ENCODE data around the gene DGCR2. TPM values are rescaled to one million over a fixed set of nuclear protein-coding genes. Genes with fewer than 3 reads are reported as not detected.

The DGCR2 gene
- total and polyA plus RNA-seq, 2 of the 4 experiments (the other 2 are of a cell fraction), result 17.2 to 35.4 TPM

DNA sequence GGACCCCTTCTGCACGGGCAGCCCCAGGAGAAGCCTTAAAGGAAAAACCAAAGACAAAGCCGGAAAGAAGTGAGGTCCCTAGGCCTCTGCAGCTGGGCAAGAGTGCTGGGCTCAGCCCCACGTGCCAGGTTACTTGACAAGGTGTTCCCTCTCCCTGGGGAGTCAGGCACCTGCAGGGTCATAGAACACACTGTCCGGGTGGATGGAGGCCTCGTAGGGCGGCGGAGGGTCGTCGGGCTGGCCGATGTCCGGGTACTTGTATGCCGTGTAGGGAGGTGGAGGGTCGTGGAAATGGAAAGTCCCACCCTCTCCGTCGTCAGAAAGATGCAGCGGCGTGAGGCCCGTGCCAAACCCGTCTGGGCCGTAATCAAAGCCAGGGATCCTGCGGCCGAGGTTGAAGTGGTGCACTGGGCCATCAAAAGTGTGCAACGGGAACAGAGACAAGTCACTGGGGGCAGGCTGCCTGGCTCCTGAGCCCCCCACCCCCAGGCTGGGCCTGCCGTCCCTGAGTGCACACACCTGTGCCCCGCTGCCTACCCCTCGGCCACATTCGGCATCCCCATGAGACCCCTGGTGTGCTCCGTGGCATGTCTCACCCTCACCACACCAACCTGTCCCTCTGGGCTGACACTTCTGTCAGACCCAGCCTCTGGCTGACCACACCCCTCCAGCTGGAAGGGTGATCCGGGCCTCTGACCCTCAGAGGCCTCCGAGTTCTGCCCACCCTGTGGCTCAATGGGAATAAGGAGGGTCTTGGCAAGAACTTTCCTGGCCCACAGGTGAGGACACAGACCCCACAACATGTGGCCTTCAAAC is 81.1 kb downstream of the DGCR2 start:
- peaks cover 0 to 2% of the 10 kb centered on the region in 2 experiments; a peak in 1 of 4 replicates for H3K79me1 ChIP-seq (ENCODE audit: low read depth in 1 of 2, low read length in 2 of 2)
- no peak overlapping the region for H2AFZ ChIP-seq (replicated peaks; ENCODE audit: low read length, poor library complexity)
- 99% methylated on average over 15 of the region's 30 CpGs; no CpG with 5 or more reads in 1 of the 2 experiments for WGBS, 2 experiments (ENCODE audit: extremely low coverage in 2 of 2, insufficient read length in 1 of 2)
- no peak overlapping the region for H3K4ac ChIP-seq (ENCODE audit: low read depth, low read length)
- no peak overlapping the region for H3K56ac ChIP-seq (ENCODE audit: extremely low read depth, insufficient read depth, low read length)
- peaks cover 5% of the 10 kb centered on the region; the same call in 1 of the 2 replicates for H3K9me1 ChIP-seq (ENCODE audit: insufficient read depth, low read length)
- ChIA-PET POLR2A (ENCODE audit: unreplicated experiment) (no interaction called here), CTCF (no interaction called here)
- intact Hi-C loops (cut with micrococcal nuclease) (no loop called here), in situ Hi-C loops (cut with MboI; ENCODE audit: low sequenced_read_pairs) (no loop called here), dilution Hi-C loops (cut with HindIII; ENCODE audit: low sequenced_read_pairs, unreplicated experiment) (no loop called here)
- no peak overlapping the region for H2AK9ac ChIP-seq (replicated peaks; ENCODE audit: low read depth, low read length, poor library complexity)
- H4K20me1 ChIP-seq (ENCODE audit: insufficient read depth, low read length), result peaks cover 10% of the 10 kb centered on the region; the same call in 1 of the 2 replicates
- H3K4me3 ChIP-seq (ENCODE audit: insufficient read depth, low read depth, low read length), result no peak overlapping the region
- no peak overlapping the region for H2BK20ac ChIP-seq (ENCODE audit: low read depth, low read length)
- H3K9me3 ChIP-seq (ENCODE audit: control insufficient read depth, insufficient read depth, low read length), result no peaks in the 10 kb centered on the region
- no peak overlapping the region for H4K8ac ChIP-seq (ENCODE audit: low read depth in 2 of 2, low read length in 2 of 2)
- H4K5ac ChIP-seq (ENCODE audit: low read depth, low read length), result no peak overlapping the region
- no peak overlapping the region for H4K91ac ChIP-seq (ENCODE audit: insufficient read depth, low read depth, low read length)
- no peak overlapping the region for H3K27ac ChIP-seq (ENCODE audit: insufficient read depth, low read length)
- H3K4me2 ChIP-seq (ENCODE audit: low read depth, low read length), result no peak overlapping the region
- H3K23ac ChIP-seq (ENCODE audit: low read depth, low read length), result no peak overlapping the region
- peaks cover 58% of the 10 kb centered on the region for H3K36me3 ChIP-seq (ENCODE audit: control insufficient read depth, insufficient read depth, low read length)
- DNase-seq, result no peak
- no peak overlapping the region for H2AK5ac ChIP-seq (ENCODE audit: low read depth, low read length)
- H2BK120ac ChIP-seq (ENCODE audit: low read depth, low read length), result no peak overlapping the region
- H3K18ac ChIP-seq (ENCODE audit: low read depth, low read length), result no peak overlapping the region
- BruUV-seq (replicated peaks), result no TSS peak
- peaks cover 2% of the 10 kb centered on the region; the same call in 1 of the 2 replicates for H3K4me1 ChIP-seq (ENCODE audit: control insufficient read depth, insufficient read depth, low read length)
- no peak overlapping the region for H3K14ac ChIP-seq (replicated peaks; ENCODE audit: low read depth, low read length)
- no peak overlapping the region for H2BK15ac ChIP-seq (ENCODE audit: low read depth, low read length)
- H3K9ac ChIP-seq (ENCODE audit: low read depth, low read length), result no peak overlapping the region
- TF ChIP-seq CHD1 (IDR thresholded peaks at IDR 0.05; ENCODE audit: low read depth, low read length) (no peak), CEBPB (IDR thresholded peaks at IDR 0.05; ENCODE audit: low read depth, low read length) (no peak), RCOR1 (IDR thresholded peaks at IDR 0.05; ENCODE audit: insufficient replicate concordance, low read length) (no peak), MXI1 (IDR thresholded peaks at IDR 0.05; ENCODE audit: borderline replicate concordance, low read depth, low read length) (no peak), MAFK (IDR thresholded peaks at IDR 0.05; ENCODE audit: low read depth, low read length) (no peak), RAD21 (IDR thresholded peaks at IDR 0.05; ENCODE audit: low read length) (no peak), POLR2A (IDR thresholded peaks at IDR 0.05; ENCODE audit: low read depth, low read length) (no peak), MAZ (IDR thresholded peaks at IDR 0.05; ENCODE audit: borderline replicate concordance, low read depth, low read length) (no peak), FOS (IDR thresholded peaks at IDR 0.05; ENCODE audit: low read depth, low read length) (no peak), BHLHE40 (IDR thresholded peaks at IDR 0.05; ENCODE audit: low read depth, low read length) (no peak)
- TF ChIP-seq, protein P1, sequence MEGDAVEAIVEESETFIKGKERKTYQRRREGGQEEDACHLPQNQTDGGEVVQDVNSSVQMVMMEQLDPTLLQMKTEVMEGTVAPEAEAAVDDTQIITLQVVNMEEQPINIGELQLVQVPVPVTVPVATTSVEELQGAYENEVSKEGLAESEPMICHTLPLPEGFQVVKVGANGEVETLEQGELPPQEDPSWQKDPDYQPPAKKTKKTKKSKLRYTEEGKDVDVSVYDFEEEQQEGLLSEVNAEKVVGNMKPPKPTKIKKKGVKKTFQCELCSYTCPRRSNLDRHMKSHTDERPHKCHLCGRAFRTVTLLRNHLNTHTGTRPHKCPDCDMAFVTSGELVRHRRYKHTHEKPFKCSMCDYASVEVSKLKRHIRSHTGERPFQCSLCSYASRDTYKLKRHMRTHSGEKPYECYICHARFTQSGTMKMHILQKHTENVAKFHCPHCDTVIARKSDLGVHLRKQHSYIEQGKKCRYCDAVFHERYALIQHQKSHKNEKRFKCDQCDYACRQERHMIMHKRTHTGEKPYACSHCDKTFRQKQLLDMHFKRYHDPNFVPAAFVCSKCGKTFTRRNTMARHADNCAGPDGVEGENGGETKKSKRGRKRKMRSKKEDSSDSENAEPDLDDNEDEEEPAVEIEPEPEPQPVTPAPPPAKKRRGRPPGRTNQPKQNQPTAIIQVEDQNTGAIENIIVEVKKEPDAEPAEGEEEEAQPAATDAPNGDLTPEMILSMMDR (conservative IDR thresholded peaks at IDR 0.05; ENCODE audit: low read depth, low read length), result no peak
- TF ChIP-seq, protein P2, sequence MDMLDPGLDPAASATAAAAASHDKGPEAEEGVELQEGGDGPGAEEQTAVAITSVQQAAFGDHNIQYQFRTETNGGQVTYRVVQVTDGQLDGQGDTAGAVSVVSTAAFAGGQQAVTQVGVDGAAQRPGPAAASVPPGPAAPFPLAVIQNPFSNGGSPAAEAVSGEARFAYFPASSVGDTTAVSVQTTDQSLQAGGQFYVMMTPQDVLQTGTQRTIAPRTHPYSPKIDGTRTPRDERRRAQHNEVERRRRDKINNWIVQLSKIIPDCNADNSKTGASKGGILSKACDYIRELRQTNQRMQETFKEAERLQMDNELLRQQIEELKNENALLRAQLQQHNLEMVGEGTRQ (IDR thresholded peaks at IDR 0.05; ENCODE audit: low read depth, low read length), result no peak
- TF ChIP-seq, protein P3, sequence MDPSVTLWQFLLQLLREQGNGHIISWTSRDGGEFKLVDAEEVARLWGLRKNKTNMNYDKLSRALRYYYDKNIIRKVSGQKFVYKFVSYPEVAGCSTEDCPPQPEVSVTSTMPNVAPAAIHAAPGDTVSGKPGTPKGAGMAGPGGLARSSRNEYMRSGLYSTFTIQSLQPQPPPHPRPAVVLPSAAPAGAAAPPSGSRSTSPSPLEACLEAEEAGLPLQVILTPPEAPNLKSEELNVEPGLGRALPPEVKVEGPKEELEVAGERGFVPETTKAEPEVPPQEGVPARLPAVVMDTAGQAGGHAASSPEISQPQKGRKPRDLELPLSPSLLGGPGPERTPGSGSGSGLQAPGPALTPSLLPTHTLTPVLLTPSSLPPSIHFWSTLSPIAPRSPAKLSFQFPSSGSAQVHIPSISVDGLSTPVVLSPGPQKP (IDR thresholded peaks at IDR 0.05; ENCODE audit: borderline replicate concordance, low read depth, low read length), result no peak
- no peaks in the 10 kb centered on the region for H3K27me3 ChIP-seq (ENCODE audit: control insufficient read depth, insufficient read depth, low read length)
- no peak for ATAC-seq (ENCODE audit: low read depth)
- no peak overlapping the region for H2BK5ac ChIP-seq (ENCODE audit: low read depth, low read length, poor library complexity, severe bottlenecking)

All from IMR-90 (cell line).